Subcutaneous abdominal adipose tissue (tissue), 5 donors: ENCODE data around the gene PPP1CC.

Experiments used
- H3K27ac ChIP-seq: one replicate; pipeline ENCODE4 v1.7.0; 2013; ENCODE audit warnings: low read depth, mild to moderate bottlenecking, inconsistent platforms, low read length, moderate library complexity
- H3K27me3 ChIP-seq, 5 donors: one replicate each; pipeline ENCODE4 v1.7.0; 2013; ENCODE audit warnings: low read length in 5 of 5, inconsistent platforms in 1 of 5; ENCODE audit not compliant: control insufficient read depth in 5 of 5, insufficient read depth in 4 of 5
- H3K36me3 ChIP-seq, 5 donors: one replicate each; pipeline ENCODE4 v1.7.0; 2013; ENCODE audit warnings: low read length in 5 of 5; ENCODE audit not compliant: control insufficient read depth in 5 of 5, insufficient read depth in 5 of 5
- H3K4me1 ChIP-seq, 5 donors: one replicate each; pipeline ENCODE4 v1.7.0; 2013; ENCODE audit warnings: low read length in 5 of 5, mild to moderate bottlenecking in 3 of 5, moderate library complexity in 1 of 5; ENCODE audit not compliant: control insufficient read depth in 5 of 5, insufficient read depth in 5 of 5
- H3K4me3 ChIP-seq, 5 donors: one replicate each; pipeline ENCODE4 v1.7.0; 2013; ENCODE audit warnings: low read length in 5 of 5, low read depth in 1 of 5
- H3K9ac ChIP-seq, 5 donors: one replicate each; pipeline ENCODE4 v1.7.0; 2013; ENCODE audit warnings: low read length in 5 of 5, mild to moderate bottlenecking in 4 of 5, moderate library complexity in 3 of 5
- H3K9me3 ChIP-seq, 5 donors: one replicate each; pipeline ENCODE4 v1.7.0; 2013; ENCODE audit warnings: low read length in 5 of 5; ENCODE audit not compliant: control insufficient read depth in 5 of 5
- donor health status: healthy.
- donor health status: healthy.
- donor health status: healthy.
- donor health status: healthy.
- donor health status: healthy.

PPP1CC gene

GRCh38 chr12:110708917-110709316, 33.8 kb downstream of the PPP1CC start:
- Histone ChIP-seq H3K4me3 (no peak overlapping the region), H3K36me3 (no peaks in the 10 kb centered on the region), H3K4me1 (no peaks in the 10 kb centered on the region), H3K9me3 (no peaks in the 10 kb centered on the region), H3K9ac (no peak overlapping the region), H3K27me3 (no peaks in the 10 kb centered on the region), H3K27ac (no peak overlapping the region)

- Histone ChIP-seq H3K36me3 (no peaks in the 10 kb centered on the region), H3K4me1 (no peaks in the 10 kb centered on the region), H3K27ac (no peak overlapping the region), H3K9me3 (no peaks in the 10 kb centered on the region), H3K9ac (no peak overlapping the region), H3K27me3 (no peaks in the 10 kb centered on the region), H3K4me3 (no peak overlapping the region)
These were observed 37.4 kb downstream of the PPP1CC start for GRCh38 chr12:110705309-110705708.

- Histone ChIP-seq H3K9ac (no peak overlapping the region), H3K4me1 (no peaks in the 10 kb centered on the region), H3K36me3 (no peaks in the 10 kb centered on the region), H3K9me3 (no peaks in the 10 kb centered on the region), H3K27me3 (no peaks in the 10 kb centered on the region), H3K4me3 (no peak overlapping the region), H3K27ac (no peak overlapping the region)
These were observed 37.9 kb downstream of the PPP1CC start for GRCh38 chr12:110704750-110705149.

GRCh38 chr12:110704231-110704630, 38.5 kb downstream of the PPP1CC start:
- H3K27ac ChIP-seq = no peak overlapping the region
- H3K9ac ChIP-seq = no peak overlapping the region
- H3K9me3 ChIP-seq = no peaks in the 10 kb centered on the region
- H3K4me3 ChIP-seq = no peak overlapping the region
- no peaks in the 10 kb centered on the region for H3K27me3 ChIP-seq
- H3K36me3 ChIP-seq = no peaks in the 10 kb centered on the region
- H3K4me1 ChIP-seq = peaks cover 0 to 5% (median 3%) of the 10 kb centered on the region in 5 donors

GRCh38 chr12:110702081-110702480, 40.6 kb downstream of the PPP1CC start:
- Histone ChIP-seq H3K4me1 (peaks cover 3 to 18% (median 18%) of the 10 kb centered on the region in 5 donors), H3K9me3 (no peaks in the 10 kb centered on the region), H3K27me3 (no peaks in the 10 kb centered on the region), H3K36me3 (no peaks in the 10 kb centered on the region), H3K9ac (no peak overlapping the region), H3K27ac (no peak overlapping the region), H3K4me3 (no peak overlapping the region)

- H3K27ac ChIP-seq = peak overlapping the region; percentile 62
- H3K9me3 ChIP-seq = no peaks in the 10 kb centered on the region
- peak overlapping the region in 1 of 5 donors; percentile 22 for H3K4me3 ChIP-seq
- peaks cover 3 to 25% (median 18%) of the 10 kb centered on the region in 5 donors for H3K4me1 ChIP-seq
- H3K27me3 ChIP-seq = no peaks in the 10 kb centered on the region
- H3K9ac ChIP-seq = no peak overlapping the region
- no peaks in the 10 kb centered on the region for H3K36me3 ChIP-seq
These were observed 42.9 kb downstream of the PPP1CC start for GRCh38 chr12:110699591-110700445.

- Histone ChIP-seq H3K4me3 (peak overlapping the region; percentile 47 to 59 (median 56)), H3K9ac (peak overlapping the region in 2 of 5 donors; percentile 8 to 43), H3K27ac (peak overlapping the region; percentile 62), H3K36me3 (no peaks in the 10 kb centered on the region), H3K4me1 (peaks cover 4 to 34% (median 18%) of the 10 kb centered on the region in 5 donors), H3K9me3 (no peaks in the 10 kb centered on the region), H3K27me3 (no peaks in the 10 kb centered on the region)
These were observed 44.4 kb downstream of the PPP1CC start for GRCh38 chr12:110698171-110698902.

- H3K27me3 ChIP-seq = no peaks in the 10 kb centered on the region
- H3K9ac ChIP-seq = no peak overlapping the region
- no peak overlapping the region for H3K27ac ChIP-seq
- no peak overlapping the region for H3K4me3 ChIP-seq
- peaks cover 4 to 34% (median 18%) of the 10 kb centered on the region in 5 donors for H3K4me1 ChIP-seq
- H3K36me3 ChIP-seq = no peaks in the 10 kb centered on the region
- peaks cover 0 to under 1% (median 0%) of the 10 kb centered on the region in 5 donors for H3K9me3 ChIP-seq
These were observed 45.5 kb downstream of the PPP1CC start for GRCh38 chr12:110697236-110697635.

- peaks cover 4 to 36% (median 18%) of the 10 kb centered on the region in 5 donors for H3K4me1 ChIP-seq
- H3K27me3 ChIP-seq = no peaks in the 10 kb centered on the region
- no peak overlapping the region for H3K4me3 ChIP-seq
- H3K36me3 ChIP-seq = no peaks in the 10 kb centered on the region
- H3K27ac ChIP-seq = no peak overlapping the region
- H3K9ac ChIP-seq = no peak overlapping the region
- peaks cover 0 to 7% (median 0%) of the 10 kb centered on the region in 5 donors for H3K9me3 ChIP-seq
These were observed 46.4 kb downstream of the PPP1CC start for GRCh38 chr12:110696283-110696682.

GRCh38 chr12:110694330-110694901, 48.3 kb downstream of the PPP1CC start:
- Histone ChIP-seq H3K4me1 (peaks cover 6 to 43% (median 24%) of the 10 kb centered on the region in 5 donors), H3K9ac (peak overlapping the region in 1 of 5 donors; percentile 19), H3K27ac (peak overlapping the region; percentile 41), H3K4me3 (no peak overlapping the region), H3K9me3 (peaks cover 0 to 7% (median 0%) of the 10 kb centered on the region in 5 donors), H3K27me3 (no peaks in the 10 kb centered on the region), H3K36me3 (no peaks in the 10 kb centered on the region)
